ENCODE data around the gene IL36A.

Gene IL36A

DNA sequence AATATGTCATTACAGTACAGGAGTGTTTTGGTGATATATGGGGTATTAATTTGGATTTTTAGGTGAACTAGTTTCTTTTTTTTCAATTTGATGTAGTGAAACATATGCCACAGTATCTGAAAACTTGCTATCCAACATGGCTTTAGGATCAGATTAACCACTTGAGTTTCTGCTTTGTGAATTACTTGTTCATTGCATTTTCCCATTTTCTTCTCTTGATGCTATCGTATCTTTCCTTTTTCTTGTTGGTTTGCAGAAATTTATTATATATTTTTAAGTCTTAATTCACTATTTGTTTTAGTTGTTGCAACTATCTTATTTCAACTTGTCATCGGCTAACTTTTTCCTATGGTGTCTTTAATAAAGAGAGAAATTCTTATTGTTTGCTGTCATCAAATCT is 8.8 kb downstream of the IL36A start:
- TF ChIP-seq SUZ12 (IDR thresholded peaks at IDR 0.05; ENCODE audit: extremely low read depth, insufficient read depth, insufficient read length) (no peak), YY1 (IDR thresholded peaks at IDR 0.05; ENCODE audit: insufficient read depth, insufficient read length) (no peak), ZNF274 (IDR thresholded peaks at IDR 0.05; ENCODE audit: low read depth, low read length) (no peak)
- no peak overlapping the region for H3K4me3 ChIP-seq (ENCODE audit: insufficient read length, low read depth)
- H3K9me3 ChIP-seq (ENCODE audit: insufficient read depth, low read length) = no peaks in the 10 kb centered on the region
- DNase-seq (ENCODE audit: low read depth, low spot score) = no peak
- H3K36me3 ChIP-seq (ENCODE audit: insufficient read depth, insufficient read length, low read length) = no peaks in the 10 kb centered on the region
- H3K9ac ChIP-seq (ENCODE audit: insufficient read length, low read depth) = no peak overlapping the region
- no peaks in the 10 kb centered on the region for H3K4me1 ChIP-seq (ENCODE audit: insufficient read depth, insufficient read length)
- peaks cover 8% of the 10 kb centered on the region for H3K27me3 ChIP-seq (ENCODE audit: insufficient read depth, insufficient read length)

GRCh38 chr2:113015042-113015441 is 9.8 kb downstream of the IL36A start:
- no peak for DNase-seq (ENCODE audit: low read depth, low spot score)
- H3K36me3 ChIP-seq (ENCODE audit: insufficient read depth, insufficient read length, low read length) = no peaks in the 10 kb centered on the region
- H3K9ac ChIP-seq (ENCODE audit: insufficient read length, low read depth) = no peak overlapping the region
- H3K4me3 ChIP-seq (ENCODE audit: insufficient read length, low read depth) = no peak overlapping the region
- no peaks in the 10 kb centered on the region for H3K9me3 ChIP-seq (ENCODE audit: insufficient read depth, low read length)
- no peaks in the 10 kb centered on the region for H3K4me1 ChIP-seq (ENCODE audit: insufficient read depth, insufficient read length)
- peaks cover 8% of the 10 kb centered on the region for H3K27me3 ChIP-seq (ENCODE audit: insufficient read depth, insufficient read length)
- TF ChIP-seq YY1 (IDR thresholded peaks at IDR 0.05; ENCODE audit: insufficient read depth, insufficient read length) (no peak), ZNF274 (IDR thresholded peaks at IDR 0.05; ENCODE audit: low read depth, low read length) (no peak), SUZ12 (IDR thresholded peaks at IDR 0.05; ENCODE audit: extremely low read depth, insufficient read depth, insufficient read length) (no peak)

DNA sequence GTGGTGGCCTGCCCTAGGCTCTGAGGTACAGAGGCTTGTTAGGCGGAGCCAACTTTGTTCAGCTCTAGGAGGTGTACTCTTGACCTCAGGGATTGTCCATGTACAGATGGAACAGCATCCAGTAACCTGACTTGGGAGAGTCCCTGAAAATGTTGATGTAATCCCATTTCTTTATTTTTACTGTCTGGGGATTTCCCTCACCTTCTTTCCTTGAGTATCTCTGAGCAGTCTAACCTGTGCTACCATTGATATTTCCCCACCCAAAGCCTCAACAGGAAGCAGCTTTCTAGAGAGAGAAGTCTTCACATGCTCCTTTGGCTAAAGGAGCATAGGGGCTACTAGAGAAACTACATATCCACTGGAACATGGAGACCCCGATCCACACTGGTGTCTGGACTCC is 10.4 kb downstream of the IL36A start:
- peaks cover 8% of the 10 kb centered on the region for H3K27me3 ChIP-seq (ENCODE audit: insufficient read depth, insufficient read length)
- TF ChIP-seq YY1 (IDR thresholded peaks at IDR 0.05; ENCODE audit: insufficient read depth, insufficient read length) = no peak
- TF ChIP-seq SUZ12 (IDR thresholded peaks at IDR 0.05; ENCODE audit: extremely low read depth, insufficient read depth, insufficient read length) = no peak
- no peak for TF ChIP-seq ZNF274 (IDR thresholded peaks at IDR 0.05; ENCODE audit: low read depth, low read length)
- no peak for DNase-seq (ENCODE audit: low read depth, low spot score)
- no peaks in the 10 kb centered on the region for H3K4me1 ChIP-seq (ENCODE audit: insufficient read depth, insufficient read length)
- no peaks in the 10 kb centered on the region for H3K36me3 ChIP-seq (ENCODE audit: insufficient read depth, insufficient read length, low read length)
- H3K9ac ChIP-seq (ENCODE audit: insufficient read length, low read depth) = no peak overlapping the region
- no peak overlapping the region for H3K4me3 ChIP-seq (ENCODE audit: insufficient read length, low read depth)
- H3K9me3 ChIP-seq (ENCODE audit: insufficient read depth, low read length) = no peaks in the 10 kb centered on the region

DNA sequence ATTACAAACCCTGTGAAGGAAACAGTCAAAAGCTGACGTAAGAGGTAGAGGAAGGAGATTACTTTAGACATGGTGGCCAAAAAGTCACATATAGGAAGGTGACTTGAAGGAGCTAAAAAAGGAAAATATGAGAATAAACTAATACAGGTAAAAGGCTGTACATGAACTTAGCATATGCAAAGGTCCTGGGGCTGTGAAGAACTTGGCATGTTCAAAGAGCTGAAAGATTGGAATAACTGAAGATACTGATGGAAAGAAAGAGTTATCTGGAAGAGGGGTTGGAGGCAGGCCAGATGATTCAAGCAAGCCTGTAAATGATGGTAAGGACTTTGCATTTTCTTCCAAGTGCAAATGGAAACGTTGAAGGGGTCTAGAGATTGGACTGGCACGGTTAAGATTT is 13.2 kb downstream of the IL36A start:
- TF ChIP-seq ZNF274 (IDR thresholded peaks at IDR 0.05; ENCODE audit: low read depth, low read length) (no peak), SUZ12 (IDR thresholded peaks at IDR 0.05; ENCODE audit: extremely low read depth, insufficient read depth, insufficient read length) (no peak), YY1 (IDR thresholded peaks at IDR 0.05; ENCODE audit: insufficient read depth, insufficient read length) (no peak)
- H3K36me3 ChIP-seq (ENCODE audit: insufficient read depth, insufficient read length, low read length) = no peaks in the 10 kb centered on the region
- H3K27me3 ChIP-seq (ENCODE audit: insufficient read depth, insufficient read length) = peaks cover 8% of the 10 kb centered on the region
- no peak overlapping the region for H3K9ac ChIP-seq (ENCODE audit: insufficient read length, low read depth)
- DNase-seq (ENCODE audit: low read depth, low spot score) = no peak
- H3K9me3 ChIP-seq (ENCODE audit: insufficient read depth, low read length) = no peaks in the 10 kb centered on the region
- H3K4me3 ChIP-seq (ENCODE audit: insufficient read length, low read depth) = no peak overlapping the region
- H3K4me1 ChIP-seq (ENCODE audit: insufficient read depth, insufficient read length) = no peaks in the 10 kb centered on the region

DNA sequence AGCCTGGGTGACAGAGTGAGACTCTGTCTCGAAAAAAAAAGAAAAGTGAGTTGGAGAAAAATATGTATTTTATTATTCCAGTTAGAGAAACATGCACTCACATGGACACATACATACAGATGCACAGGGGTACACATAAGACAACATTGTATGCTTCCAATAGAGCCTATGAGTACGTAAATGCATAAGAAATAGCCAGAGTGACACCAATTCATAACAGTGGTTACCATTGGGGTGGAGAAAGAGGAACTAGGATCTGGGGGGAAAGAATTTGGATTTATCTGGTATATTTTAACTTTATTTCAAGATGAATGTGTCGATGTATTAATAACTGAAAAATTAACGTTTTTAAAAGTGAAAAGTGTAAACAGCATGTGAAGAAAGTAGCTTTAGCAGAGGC is 16.1 kb downstream of the IL36A start:
- H3K36me3 ChIP-seq (ENCODE audit: insufficient read depth, insufficient read length, low read length) = no peaks in the 10 kb centered on the region
- no peak for DNase-seq (ENCODE audit: low read depth, low spot score)
- TF ChIP-seq YY1 (IDR thresholded peaks at IDR 0.05; ENCODE audit: insufficient read depth, insufficient read length) (no peak), SUZ12 (IDR thresholded peaks at IDR 0.05; ENCODE audit: extremely low read depth, insufficient read depth, insufficient read length) (no peak), ZNF274 (IDR thresholded peaks at IDR 0.05; ENCODE audit: low read depth, low read length) (no peak)
- peaks cover 5% of the 10 kb centered on the region for H3K27me3 ChIP-seq (ENCODE audit: insufficient read depth, insufficient read length)
- H3K4me3 ChIP-seq (ENCODE audit: insufficient read length, low read depth) = no peak overlapping the region
- H3K9ac ChIP-seq (ENCODE audit: insufficient read length, low read depth) = no peak overlapping the region
- H3K9me3 ChIP-seq (ENCODE audit: insufficient read depth, low read length) = no peaks in the 10 kb centered on the region
- H3K4me1 ChIP-seq (ENCODE audit: insufficient read depth, insufficient read length) = no peaks in the 10 kb centered on the region

- Histone ChIP-seq H3K27me3 (ENCODE audit: insufficient read depth, insufficient read length) (no peaks in the 10 kb centered on the region), H3K9ac (ENCODE audit: insufficient read length, low read depth) (no peak overlapping the region), H3K4me1 (ENCODE audit: insufficient read depth, insufficient read length) (peaks cover 3% of the 10 kb centered on the region), H3K9me3 (ENCODE audit: insufficient read depth, low read length) (no peaks in the 10 kb centered on the region), H3K4me3 (ENCODE audit: insufficient read length, low read depth) (no peak overlapping the region), H3K36me3 (ENCODE audit: insufficient read depth, insufficient read length, low read length) (no peaks in the 10 kb centered on the region)
- no peak for DNase-seq (ENCODE audit: low read depth, low spot score)
- no peak for TF ChIP-seq YY1 (IDR thresholded peaks at IDR 0.05; ENCODE audit: insufficient read depth, insufficient read length)
- TF ChIP-seq SUZ12 (IDR thresholded peaks at IDR 0.05; ENCODE audit: extremely low read depth, insufficient read depth, insufficient read length) = no peak
- no peak for TF ChIP-seq ZNF274 (IDR thresholded peaks at IDR 0.05; ENCODE audit: low read depth, low read length)
These were observed 19.5 kb downstream of the IL36A start for GRCh38 chr2:113024764-113025163.

DNA sequence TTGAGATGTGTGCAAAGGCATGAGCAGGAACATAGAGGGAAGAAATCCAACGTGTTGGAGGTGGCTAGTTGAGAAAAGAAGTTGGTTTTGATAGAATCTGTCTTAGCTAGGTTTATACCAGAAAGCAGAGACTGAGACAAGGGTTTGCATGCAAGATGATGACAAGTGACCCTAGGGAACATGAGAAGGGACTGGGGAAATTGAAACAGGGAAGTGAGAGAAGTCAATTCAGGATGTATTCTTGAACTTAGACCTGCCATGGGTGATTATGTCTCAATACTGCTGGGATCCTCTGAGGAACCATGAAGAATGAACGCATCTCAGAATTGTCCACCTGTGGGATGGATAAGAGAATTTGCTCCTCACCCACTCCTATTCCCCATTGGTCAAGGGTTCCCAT is 20.5 kb downstream of the IL36A start:
- H3K4me1 ChIP-seq (ENCODE audit: insufficient read depth, insufficient read length) = peaks cover 3% of the 10 kb centered on the region
- H3K27me3 ChIP-seq (ENCODE audit: insufficient read depth, insufficient read length) = no peaks in the 10 kb centered on the region
- no peak overlapping the region for H3K4me3 ChIP-seq (ENCODE audit: insufficient read length, low read depth)
- no peak for DNase-seq (ENCODE audit: low read depth, low spot score)
- no peaks in the 10 kb centered on the region for H3K36me3 ChIP-seq (ENCODE audit: insufficient read depth, insufficient read length, low read length)
- no peak for TF ChIP-seq ZNF274 (IDR thresholded peaks at IDR 0.05; ENCODE audit: low read depth, low read length)
- TF ChIP-seq YY1 (IDR thresholded peaks at IDR 0.05; ENCODE audit: insufficient read depth, insufficient read length) = no peak
- TF ChIP-seq SUZ12 (IDR thresholded peaks at IDR 0.05; ENCODE audit: extremely low read depth, insufficient read depth, insufficient read length) = no peak
- H3K9ac ChIP-seq (ENCODE audit: insufficient read length, low read depth) = no peak overlapping the region
- no peaks in the 10 kb centered on the region for H3K9me3 ChIP-seq (ENCODE audit: insufficient read depth, low read length)

GRCh38 chr2:113027691-113028090 is 22.4 kb downstream of the IL36A start:
- no peaks in the 10 kb centered on the region for H3K27me3 ChIP-seq (ENCODE audit: insufficient read depth, insufficient read length)
- no peak for DNase-seq (ENCODE audit: low read depth, low spot score)

More at GRCh38 chr2:113027691-113028090, 22.4 kb downstream of the IL36A start:
- peaks cover 3% of the 10 kb centered on the region for H3K4me1 ChIP-seq (ENCODE audit: insufficient read depth, insufficient read length)
- TF ChIP-seq YY1 (IDR thresholded peaks at IDR 0.05; ENCODE audit: insufficient read depth, insufficient read length) (no peak), ZNF274 (IDR thresholded peaks at IDR 0.05; ENCODE audit: low read depth, low read length) (no peak), SUZ12 (IDR thresholded peaks at IDR 0.05; ENCODE audit: extremely low read depth, insufficient read depth, insufficient read length) (no peak)
- H3K4me3 ChIP-seq (ENCODE audit: insufficient read length, low read depth) = no peak overlapping the region
- no peak overlapping the region for H3K9ac ChIP-seq (ENCODE audit: insufficient read length, low read depth)
- H3K36me3 ChIP-seq (ENCODE audit: insufficient read depth, insufficient read length, low read length) = no peaks in the 10 kb centered on the region
- H3K9me3 ChIP-seq (ENCODE audit: insufficient read depth, low read length) = no peaks in the 10 kb centered on the region

Measured in NT2/D1 (cell line).